ENCODE data around the gene PCBP3.
"Not testable (repeated sequence)": the region's sequence is repeated elsewhere in the genome, so short reads cannot be mapped to it uniquely, and the experiment has no call there.

PCBP3 gene

GRCh38 chr21:45643021-45643980 lies at the start of gene PCBP3:
Gene PCBP3, plus strand, starts transcription at chr21:45643725. Its CDS starts 206,361 bp downstream, at chr21:45850086.
- DNase-seq = peak; percentile 95

GRCh38 chr21:45594721-45595489 lies 48.6 kb upstream of the PCBP3 start:
- no peak for DNase-seq

- DNase-seq = no peak
Measured at GRCh38 chr21:45595574-45596295, 47.8 kb upstream of the PCBP3 start.

GRCh38 chr21:45596704-45597318 lies 46.7 kb upstream of the PCBP3 start:
- no peak for DNase-seq

GRCh38 chr21:45598109-45598508 lies 45.4 kb upstream of the PCBP3 start:
- no peak for DNase-seq

GRCh38 chr21:45598666-45599065 lies 44.9 kb upstream of the PCBP3 start:
- DNase-seq = no peak

- DNase-seq = no peak
Measured at GRCh38 chr21:45599146-45599581, 44.4 kb upstream of the PCBP3 start.

- DNase-seq = no peak
Measured at GRCh38 chr21:45600248-45600647, 43.3 kb upstream of the PCBP3 start.

GRCh38 chr21:45601551-45601950 lies 42.0 kb upstream of the PCBP3 start:
- DNase-seq = no peak

GRCh38 chr21:45602106-45602505 lies 41.4 kb upstream of the PCBP3 start:
- DNase-seq = no peak

- no peak for DNase-seq
Measured at GRCh38 chr21:45603481-45603880, 40.0 kb upstream of the PCBP3 start.

GRCh38 chr21:45604681-45605080 lies 38.8 kb upstream of the PCBP3 start:
- not testable (repeated sequence) for DNase-seq

- DNase-seq = no peak
Measured at GRCh38 chr21:45607021-45607908, 36.3 kb upstream of the PCBP3 start.

- no peak for DNase-seq
Measured at GRCh38 chr21:45607909-45608295, 35.6 kb upstream of the PCBP3 start.

GRCh38 chr21:45608747-45609470 lies 34.6 kb upstream of the PCBP3 start:
- not testable (repeated sequence) for DNase-seq

GRCh38 chr21:45609616-45610015 lies 33.9 kb upstream of the PCBP3 start:
- DNase-seq = not testable (repeated sequence)

- DNase-seq = no peak
Measured at GRCh38 chr21:45611296-45611695, 32.2 kb upstream of the PCBP3 start.

- no peak for DNase-seq
Measured at GRCh38 chr21:45611939-45612664, 31.4 kb upstream of the PCBP3 start.

- DNase-seq = not testable (repeated sequence)
Measured at GRCh38 chr21:45612665-45613019, 30.9 kb upstream of the PCBP3 start.

GRCh38 chr21:45613396-45613795 lies 30.1 kb upstream of the PCBP3 start:
- DNase-seq = peak; percentile 25

Data from right forelimb (tissue), 1 donor.